ENCODE results near the gene TRPT1. TPM values are rescaled to one million over a fixed set of nuclear protein-coding genes. Genes with fewer than 3 reads are reported as not detected.

The TRPT1 gene
- total and polyA plus RNA-seq, 9 of the 15 experiments (the other 6 are each of a cell fraction or from before 2014, with no cell fraction given), result 4.6 to 41.7 (median 23.1) TPM

- no peak for FAIRE-seq
- in situ Hi-C loops (cut with MboI), result no loop called here
- Histone ChIP-seq H3K27ac (ENCODE audit: extremely low read depth, low read depth, low read length) (no peak overlapping the region), H3K4me3 (no peak overlapping the region), H3K4me1 (replicated peaks in 1 of 2; ENCODE audit: control insufficient read depth in 2 of 2, insufficient read depth in 2 of 2, low read length in 2 of 2) (peaks cover 0 to 37% of the 10 kb centered on the region in 2 experiments; a peak in 3 of 5 replicates), H3K9ac (ENCODE audit: insufficient read depth in 1 of 2, low read depth in 2 of 2, low read length in 2 of 2) (no peak overlapping the region), H2AFZ (ENCODE audit: low read depth, low read length) (no peak overlapping the region), H3K4me2 (ENCODE audit: insufficient read depth, low read length) (no peak overlapping the region), H3K9me1 (ENCODE audit: control insufficient read depth, insufficient read depth, low read length) (peaks cover 5% of the 10 kb centered on the region), H3K79me2 (ENCODE audit: control insufficient read depth, insufficient read depth, low read length) (peaks cover 5% of the 10 kb centered on the region), H3K36me3 (ENCODE audit: control insufficient read depth, insufficient read depth, low read length) (peaks cover 81% of the 10 kb centered on the region), H3K27me3 (ENCODE audit: control insufficient read depth in 2 of 2, insufficient read depth in 2 of 2, low read length in 2 of 2) (no peaks in the 10 kb centered on the region), H4K20me1 (replicated peaks; ENCODE audit: control insufficient read depth, insufficient read depth, low read length) (no peaks in the 10 kb centered on the region), H3K9me3 (replicated peaks; ENCODE audit: control insufficient read depth, insufficient read depth, low read depth, low read length) (no peaks in the 10 kb centered on the region)
- ChIA-PET POLR2A (interaction anchor here (7.0 kb wide), 1 partner anchor 13 kb away, joined by 57 read pairs; the partner anchor contains the start of gene FERMT3), CTCF (ENCODE audit: low intra/inter-chr PET ratio) (no interaction called here)
- no TSS peak for BruUV-seq (replicated peaks)
- WGBS (ENCODE audit: insufficient coverage, low coverage, missing lambda C conversion rate), result 89% methylated on average over 14 of the region's 17 CpGs
- intact Hi-C loops (cut with micrococcal nuclease), result no loop called here
- no peak for DNase-seq (ENCODE audit: extremely low read depth in 1 of 4, low spot score in 3 of 4)
- TF ChIP-seq SIN3B (IDR thresholded peaks at IDR 0.05; ENCODE audit: low read depth) (no peak), RUNX1 (IDR thresholded peaks at IDR 0.05; ENCODE audit: low read depth) (no peak), STAG1 (CRISPR knock-in tag; IDR thresholded peaks at IDR 0.05; ENCODE audit: borderline replicate concordance) (no peak), ZNF764 (CRISPR knock-in tag; IDR thresholded peaks at IDR 0.05; ENCODE audit: low read depth) (no peak), ETV5 (CRISPR knock-in tag; IDR thresholded peaks at IDR 0.05; ENCODE audit: low read depth) (no peak), MIER1 (IDR thresholded peaks at IDR 0.05; ENCODE audit: low read depth) (no peak), RBFOX2 (IDR thresholded peaks at IDR 0.05; ENCODE audit: low read depth, low read length) (peak; percentile 59), CTCFL (IDR thresholded peaks at IDR 0.05; ENCODE audit: borderline replicate concordance, insufficient read depth, low read depth, low read length, poor library complexity, severe bottlenecking) (no peak), MBD2 (IDR thresholded peaks at IDR 0.05; ENCODE audit: borderline replicate concordance, low read depth) (no peak), MYNN (IDR thresholded peaks at IDR 0.05) (no peak), MYNN (CRISPR knock-in tag; IDR thresholded peaks at IDR 0.05) (no peak), POLR2G (IDR thresholded peaks at IDR 0.05; ENCODE audit: low read depth, low read length) (peak; percentile 57; the same call in 1 of the 2 replicates), ZNF57 (CRISPR knock-in tag; IDR thresholded peaks at IDR 0.05) (no peak)
- ATAC-seq, result no peak
Observed at GRCh38 chr11:64220271-64220670, 5.7 kb downstream of the TRPT1 start.
